IgD-negative memory B cell (primary cell): Measurements from ENCODE around the gene SEC14L2. TPM values are rescaled to one million over a fixed set of nuclear protein-coding genes. Genes with fewer than 3 reads are reported as not detected.

Source experiments
- H3K27ac Mint-ChIP-seq, 3 donors: one replicate each; pipeline ENCODE4 v1.8.0; 2020 to 2022; ENCODE audit warnings: mild to moderate bottlenecking in 3 of 3, mixed read lengths in 3 of 3, moderate library complexity in 1 of 3
- H3K27me3 Mint-ChIP-seq: one replicate; pipeline ENCODE4 v1.8.0; 2021; ENCODE audit warnings: mixed read lengths
- H3K36me3 Mint-ChIP-seq: one replicate; pipeline ENCODE4 v1.8.0; 2020; ENCODE audit warnings: mild to moderate bottlenecking, mixed read lengths
- H3K4me1 Mint-ChIP-seq, 3 donors: one replicate each; pipeline ENCODE4 v1.8.0; 2020 to 2022; ENCODE audit warnings: mixed read lengths in 3 of 3, mild to moderate bottlenecking in 1 of 3
- H3K4me3 Mint-ChIP-seq, 4 donors: one replicate each; pipeline ENCODE4 v1.8.0; 2020 to 2022; ENCODE audit warnings: mild to moderate bottlenecking in 4 of 4, mixed read lengths in 4 of 4, moderate library complexity in 3 of 4
- H3K9me3 Mint-ChIP-seq, 3 donors: one replicate each; pipeline ENCODE4 v1.8.0; 2020 to 2021; ENCODE audit warnings: mixed read lengths in 3 of 3, mild to moderate bottlenecking in 1 of 3
- polyA plus RNA-seq: library from polyadenylated mRNA; unstranded; fragments of 300-500 nt; fragmentation: Illumina TruSeq; gene quantifications from one replicate; pipeline ENCODE4 v1.2.3, GENCODE V29; 2021

The SEC14L2 gene
- polyA plus RNA-seq, 1 donor from 2014 or later, result 1.1 TPM

- peaks cover 7% of the 10 kb centered on the region for H3K36me3 Mint-ChIP-seq
- no peak overlapping the region for H3K27ac Mint-ChIP-seq
- H3K4me3 Mint-ChIP-seq, result no peak overlapping the region
- H3K9me3 Mint-ChIP-seq, result no peaks in the 10 kb centered on the region
- H3K4me1 Mint-ChIP-seq, result no peaks in the 10 kb centered on the region
- H3K27me3 Mint-ChIP-seq, result no peaks in the 10 kb centered on the region
Observed at GRCh38 chr22:30368420-30368819, 28.4 kb upstream of the SEC14L2 start.

- Mint-ChIP-seq H3K9me3 (no peaks in the 10 kb centered on the region), H3K36me3 (peaks cover 2% of the 10 kb centered on the region), H3K4me1 (no peaks in the 10 kb centered on the region), H3K27ac (peak overlapping the region in 1 of 3 donors; percentile 39), H3K4me3 (no peak overlapping the region), H3K27me3 (no peaks in the 10 kb centered on the region)
Observed at GRCh38 chr22:30370641-30371230, 26.1 kb upstream of the SEC14L2 start.

- Mint-ChIP-seq H3K27ac (no peak overlapping the region), H3K9me3 (no peaks in the 10 kb centered on the region), H3K4me3 (no peak overlapping the region), H3K4me1 (no peaks in the 10 kb centered on the region), H3K27me3 (no peaks in the 10 kb centered on the region), H3K36me3 (peaks cover 2% of the 10 kb centered on the region)
Observed at GRCh38 chr22:30371321-30371720, 25.5 kb upstream of the SEC14L2 start.

GRCh38 chr22:30371981-30372380, 24.8 kb upstream of the SEC14L2 start:
- Mint-ChIP-seq H3K27ac (peak overlapping the region in 1 of 3 donors; percentile 57), H3K36me3 (peaks cover 2% of the 10 kb centered on the region)

GRCh38 chr22:30372915-30373314, 23.9 kb upstream of the SEC14L2 start:
- Mint-ChIP-seq H3K4me3 (no peak overlapping the region), H3K4me1 (no peaks in the 10 kb centered on the region), H3K9me3 (no peaks in the 10 kb centered on the region), H3K36me3 (peaks cover 2% of the 10 kb centered on the region), H3K27ac (no peak overlapping the region), H3K27me3 (no peaks in the 10 kb centered on the region)

More at GRCh38 chr22:30371981-30372380, 24.8 kb upstream of the SEC14L2 start:
- Mint-ChIP-seq H3K4me1 (no peaks in the 10 kb centered on the region), H3K27me3 (no peaks in the 10 kb centered on the region), H3K9me3 (no peaks in the 10 kb centered on the region), H3K4me3 (no peak overlapping the region)

GRCh38 chr22:30373331-30374325, 23.2 kb upstream of the SEC14L2 start:
- H3K4me3 Mint-ChIP-seq, result no peak overlapping the region
- H3K27ac Mint-ChIP-seq, result no peak overlapping the region
- no peaks in the 10 kb centered on the region for H3K27me3 Mint-ChIP-seq
- no peaks in the 10 kb centered on the region for H3K9me3 Mint-ChIP-seq
- no peaks in the 10 kb centered on the region for H3K4me1 Mint-ChIP-seq
- H3K36me3 Mint-ChIP-seq, result no peaks in the 10 kb centered on the region

- Mint-ChIP-seq H3K36me3 (peaks cover 2% of the 10 kb centered on the region), H3K9me3 (no peaks in the 10 kb centered on the region), H3K4me1 (peaks cover 0 to under 1% (median 0%) of the 10 kb centered on the region in 3 donors), H3K4me3 (no peak overlapping the region), H3K27ac (no peak overlapping the region), H3K27me3 (no peaks in the 10 kb centered on the region)
Observed at GRCh38 chr22:30375312-30375849, 21.4 kb upstream of the SEC14L2 start.

GRCh38 chr22:30380011-30380410, 16.8 kb upstream of the SEC14L2 start:
- Mint-ChIP-seq H3K4me1 (peaks cover 0 to 1% (median 1%) of the 10 kb centered on the region in 3 donors), H3K9me3 (no peaks in the 10 kb centered on the region), H3K4me3 (no peak overlapping the region), H3K27ac (no peak overlapping the region), H3K27me3 (no peaks in the 10 kb centered on the region), H3K36me3 (peaks cover 4% of the 10 kb centered on the region)

GRCh38 chr22:30381264-30381663, 15.6 kb upstream of the SEC14L2 start:
- H3K4me3 Mint-ChIP-seq, result no peak overlapping the region
- H3K36me3 Mint-ChIP-seq, result peaks cover 4% of the 10 kb centered on the region
- no peaks in the 10 kb centered on the region for H3K27me3 Mint-ChIP-seq
- H3K27ac Mint-ChIP-seq, result no peak overlapping the region
- no peaks in the 10 kb centered on the region for H3K9me3 Mint-ChIP-seq
- peaks cover 0 to 3% (median 3%) of the 10 kb centered on the region in 3 donors for H3K4me1 Mint-ChIP-seq

- Mint-ChIP-seq H3K4me3 (no peak overlapping the region), H3K9me3 (no peaks in the 10 kb centered on the region), H3K27me3 (no peaks in the 10 kb centered on the region), H3K27ac (no peak overlapping the region), H3K4me1 (peaks cover 0 to 6% (median 5%) of the 10 kb centered on the region in 3 donors), H3K36me3 (peaks cover 4% of the 10 kb centered on the region)
Observed at GRCh38 chr22:30382340-30382739, 14.5 kb upstream of the SEC14L2 start.

GRCh38 chr22:30383061-30383460, 13.8 kb upstream of the SEC14L2 start:
- Mint-ChIP-seq H3K4me1 (peaks cover 0 to 9% (median 8%) of the 10 kb centered on the region in 3 donors), H3K9me3 (no peaks in the 10 kb centered on the region), H3K27me3 (peaks cover 1% of the 10 kb centered on the region), H3K27ac (no peak overlapping the region), H3K4me3 (peak overlapping the region in 1 of 4 donors; percentile 52), H3K36me3 (peaks cover 4% of the 10 kb centered on the region)

GRCh38 chr22:30385942-30386341, 10.9 kb upstream of the SEC14L2 start:
- peaks cover 2% of the 10 kb centered on the region for H3K36me3 Mint-ChIP-seq
- H3K9me3 Mint-ChIP-seq, result no peaks in the 10 kb centered on the region
- no peak overlapping the region for H3K27ac Mint-ChIP-seq
- H3K27me3 Mint-ChIP-seq, result peaks cover 1% of the 10 kb centered on the region
- H3K4me3 Mint-ChIP-seq, result peak overlapping the region; percentile 79 to 92 (median 86)
- peaks cover 0 to 11% (median 9%) of the 10 kb centered on the region in 3 donors for H3K4me1 Mint-ChIP-seq

GRCh38 chr22:30386608-30386959, 10.2 kb upstream of the SEC14L2 start:
- Mint-ChIP-seq H3K36me3 (no peaks in the 10 kb centered on the region), H3K4me1 (peaks cover 6 to 17% (median 15%) of the 10 kb centered on the region in 3 donors), H3K9me3 (no peaks in the 10 kb centered on the region)

GRCh38 chr22:30386960-30387827, 9.6 kb upstream of the SEC14L2 start, which contains the start of gene RNF215:
Gene RNF215, minus strand, starts transcription at chr22:30387411. Its CDS starts 98 bp downstream, at chr22:30387313.
- H3K4me3 Mint-ChIP-seq, result peak within 1 kb of the TSS; percentile 79 to 92 (median 88)
- no peaks in the 10 kb centered on the region for H3K36me3 Mint-ChIP-seq
- H3K9me3 Mint-ChIP-seq, result no peaks in the 10 kb centered on the region
- H3K4me1 Mint-ChIP-seq, result peaks cover 9 to 19% (median 17%) of the 10 kb centered on the region in 3 donors
- peaks cover 1% of the 10 kb centered on the region for H3K27me3 Mint-ChIP-seq
- H3K27ac Mint-ChIP-seq, result no peak within 1 kb of the TSS

More at GRCh38 chr22:30386608-30386959, 10.2 kb upstream of the SEC14L2 start:
- H3K27me3 Mint-ChIP-seq, result peaks cover 1% of the 10 kb centered on the region
- H3K27ac Mint-ChIP-seq, result no peak overlapping the region
- peak overlapping the region; percentile 79 to 92 (median 86) for H3K4me3 Mint-ChIP-seq
